Muscle of back (tissue), 11 donors: ENCODE results near the gene ACTL9. TPM values are rescaled to one million over a fixed set of nuclear protein-coding genes. Genes with fewer than 3 reads are reported as not detected.
A peak's percentile ranks its signal among the peaks of the same experiment; 100 is the strongest.

Experiments
- DNase-seq, 3 donors: peaks; one replicate each; pipeline versions ENCODE4 v3.0.0 to v3.0.0-alpha.2; 2013
- polyA plus RNA-seq, 10 donors: library from polyadenylated mRNA; unstranded; fragments of 120-200 nt; gene quantifications; one replicate each; pipeline ENCODE4 v1.2.1, GENCODE V29; 2013; ENCODE audit not compliant: insufficient read length in 10 of 10

The ACTL9 gene
- polyA plus RNA-seq, 10 donors = not detected

- DNase-seq = no peak
Measured at GRCh38 chr19:8686549-8686948, 12.0 kb downstream of the ACTL9 start.

DNA sequence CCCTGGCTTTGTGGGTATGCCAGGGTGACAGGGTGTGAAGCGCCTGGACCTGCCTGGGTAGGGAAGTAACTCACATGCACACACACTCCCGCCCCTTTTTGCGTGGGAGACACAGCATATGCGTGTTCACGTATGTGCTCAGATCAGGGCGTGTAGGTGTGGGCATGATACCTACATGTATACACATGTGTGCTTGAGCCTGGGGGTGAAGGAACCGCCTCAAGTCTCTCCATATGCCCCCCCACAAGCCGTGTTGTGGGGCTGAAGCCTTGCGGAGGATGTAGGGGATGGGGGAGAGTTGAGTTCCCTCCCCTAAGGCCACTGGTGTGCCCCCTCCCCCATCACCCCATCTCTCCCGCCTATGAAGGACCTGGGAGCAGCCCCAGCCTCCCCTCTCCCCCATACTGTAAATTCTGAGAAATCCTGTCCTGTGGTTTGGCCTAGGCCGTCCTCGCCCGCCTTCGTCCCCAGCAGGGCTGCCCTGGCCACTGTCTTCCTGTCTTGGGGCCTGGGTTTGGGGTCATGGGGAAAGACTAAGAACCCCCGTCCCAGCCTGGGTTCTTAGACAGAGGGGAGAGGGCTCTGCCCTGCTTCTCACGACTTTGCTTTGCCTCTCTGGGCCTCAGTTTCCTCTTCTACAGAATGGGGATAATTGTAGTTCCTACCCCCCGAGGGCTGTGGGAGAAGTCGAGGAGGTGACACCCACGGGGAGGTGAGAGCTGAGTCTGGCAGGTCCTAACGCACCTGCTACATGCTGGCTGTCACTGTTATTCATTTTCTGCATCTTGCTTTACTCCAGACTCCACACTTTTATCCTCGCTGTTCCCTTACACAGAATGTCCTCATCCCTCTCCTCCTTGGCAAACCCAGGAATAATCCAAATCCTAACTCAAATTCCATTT lies 14.3 kb downstream of the ACTL9 start:
- DNase-seq = no peak

DNA sequence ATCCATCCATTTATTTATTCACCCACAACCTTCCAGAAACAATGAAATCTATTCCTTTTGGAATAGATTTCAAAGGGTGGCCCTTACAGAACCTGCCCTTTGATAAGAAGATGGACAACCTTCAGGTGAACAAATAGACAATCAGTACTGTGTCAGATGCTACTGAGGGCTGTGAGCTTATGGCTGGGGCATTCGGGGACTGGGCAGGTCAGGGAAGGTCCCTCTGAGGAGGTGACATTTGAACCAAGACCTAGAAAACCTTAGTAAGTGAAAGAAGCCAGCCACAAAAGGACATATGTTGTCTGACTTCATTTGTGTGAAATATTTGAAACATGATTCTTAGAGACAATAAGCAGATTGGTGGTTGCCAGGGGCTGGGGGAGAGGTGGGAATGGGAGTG lies 15.7 kb downstream of the ACTL9 start:
- no peak for DNase-seq

DNA sequence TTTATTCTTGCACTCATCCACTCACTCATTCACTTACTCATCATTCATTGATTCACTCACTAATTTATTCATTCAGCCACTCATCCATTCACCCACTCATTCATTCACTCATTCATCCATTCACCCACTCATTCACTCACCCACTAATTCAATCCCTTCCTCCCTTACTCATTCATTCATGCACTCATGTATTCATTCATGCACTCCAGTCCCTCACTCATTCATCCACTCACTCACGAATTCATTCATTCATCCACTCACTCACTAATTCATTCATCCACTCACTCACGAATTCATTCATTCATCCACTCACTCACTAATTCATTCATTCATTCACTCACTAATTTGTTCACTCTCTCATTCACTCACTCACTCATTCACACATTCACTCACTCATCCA lies 16.1 kb downstream of the ACTL9 start:
- no peak for DNase-seq

GRCh38 chr19:8681345-8682029 lies 17.1 kb downstream of the ACTL9 start:
- no peak for DNase-seq

GRCh38 chr19:8680676-8681344 lies 17.8 kb downstream of the ACTL9 start:
- DNase-seq = no peak

DNA sequence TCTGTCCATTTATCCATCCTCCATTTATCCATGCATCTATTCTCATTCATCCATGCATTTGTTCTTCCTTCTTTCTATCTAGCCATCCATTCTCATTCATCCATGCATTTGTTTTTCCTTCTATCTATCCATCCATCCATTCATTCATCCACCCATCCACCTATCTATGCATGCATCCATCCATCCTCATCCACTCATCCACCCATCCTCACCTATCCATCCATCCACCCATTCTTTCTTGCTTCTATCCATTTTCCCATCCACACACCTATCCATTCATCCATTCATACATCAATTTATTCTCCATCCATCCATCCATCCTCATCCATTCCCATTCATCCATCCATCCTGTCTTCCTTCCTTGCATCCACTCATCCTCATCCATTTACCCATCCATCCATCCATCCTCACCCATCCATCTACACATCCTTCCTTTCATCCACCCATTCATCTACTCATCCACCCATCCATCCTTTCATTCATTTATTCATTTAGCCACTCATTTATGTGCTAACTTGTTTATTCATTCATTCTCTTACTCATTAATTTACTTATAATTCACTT lies 20.3 kb downstream of the ACTL9 start:
- DNase-seq = no peak

DNA sequence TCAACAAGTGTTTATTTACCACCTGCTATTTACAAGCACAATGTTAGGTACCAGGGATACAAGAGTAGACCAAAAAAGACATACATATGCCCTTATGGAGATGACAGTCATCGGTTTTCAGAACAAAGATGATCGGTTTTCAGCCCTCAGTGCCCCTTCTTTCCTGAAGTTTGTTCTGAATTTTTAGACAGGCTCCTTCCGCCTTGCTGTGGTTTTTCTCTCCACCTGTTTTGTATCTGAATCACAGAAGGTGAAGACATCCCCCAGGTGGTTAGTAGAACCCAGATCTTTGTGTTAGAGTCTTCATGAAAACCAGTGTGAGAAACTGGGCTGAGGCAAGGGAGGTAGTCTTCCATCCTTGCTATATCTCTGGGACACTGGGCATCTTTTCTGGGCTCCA lies 23.5 kb downstream of the ACTL9 start:
- DNase-seq = no peak

DNA sequence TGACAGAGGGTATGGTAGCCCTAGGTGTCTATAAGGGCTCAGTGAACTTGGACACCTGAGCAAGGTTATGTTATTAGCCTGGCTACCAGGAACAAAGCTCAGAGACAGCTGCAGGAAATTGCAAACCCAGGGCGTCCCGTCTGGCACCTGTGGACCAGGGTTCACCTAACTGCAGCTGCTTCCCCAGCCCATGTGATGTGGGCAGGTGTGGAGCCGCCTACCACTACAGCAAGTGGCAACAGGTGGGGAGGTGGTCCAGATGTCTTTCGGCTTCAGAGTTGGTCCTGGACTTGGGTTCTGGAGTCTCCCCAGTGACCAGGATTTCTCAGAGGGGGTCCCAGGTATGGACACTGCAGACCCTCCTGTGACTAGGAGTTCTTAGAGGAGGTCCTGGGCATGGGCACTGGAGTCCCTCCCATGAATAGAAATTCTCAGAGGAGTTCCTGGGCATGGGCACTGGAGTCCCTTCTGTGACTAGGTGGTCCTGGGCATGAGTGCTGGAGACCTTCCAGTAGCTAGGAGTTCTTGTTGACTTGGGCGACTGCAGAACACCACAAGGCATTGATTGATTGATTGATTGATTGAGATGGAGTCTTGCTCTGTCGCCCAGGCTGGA lies 25.2 kb downstream of the ACTL9 start:
- DNase-seq = no peak

DNA sequence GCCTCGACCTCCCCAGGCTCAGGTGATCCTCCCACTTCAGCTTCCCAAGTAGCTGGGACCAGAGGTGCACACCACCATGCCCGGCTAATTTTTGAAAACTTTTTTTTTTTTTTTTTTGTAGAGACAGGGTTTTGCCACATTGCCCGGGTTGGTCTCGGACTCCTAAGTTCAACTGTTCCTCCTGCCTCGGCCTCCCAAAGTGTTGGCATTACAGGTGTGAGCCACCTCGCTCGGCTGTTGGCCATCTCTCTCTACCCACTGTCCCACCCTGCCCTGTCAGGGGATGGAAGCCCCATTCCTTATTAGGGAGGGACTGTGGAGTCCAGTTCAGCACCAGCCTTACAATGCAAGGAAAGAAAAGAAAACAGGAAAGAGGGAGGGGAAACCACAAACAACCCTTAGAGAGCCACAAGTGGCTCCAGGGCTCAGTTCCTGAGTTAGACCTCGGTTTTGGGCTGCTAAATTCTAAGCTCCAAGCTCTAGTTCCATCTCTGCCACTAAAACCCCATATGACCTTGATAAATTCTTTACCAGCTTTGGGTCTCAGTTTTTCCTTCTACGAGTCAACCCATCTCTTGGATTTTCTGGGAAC lies 31.7 kb downstream of the ACTL9 start:
- no peak for DNase-seq

DNA sequence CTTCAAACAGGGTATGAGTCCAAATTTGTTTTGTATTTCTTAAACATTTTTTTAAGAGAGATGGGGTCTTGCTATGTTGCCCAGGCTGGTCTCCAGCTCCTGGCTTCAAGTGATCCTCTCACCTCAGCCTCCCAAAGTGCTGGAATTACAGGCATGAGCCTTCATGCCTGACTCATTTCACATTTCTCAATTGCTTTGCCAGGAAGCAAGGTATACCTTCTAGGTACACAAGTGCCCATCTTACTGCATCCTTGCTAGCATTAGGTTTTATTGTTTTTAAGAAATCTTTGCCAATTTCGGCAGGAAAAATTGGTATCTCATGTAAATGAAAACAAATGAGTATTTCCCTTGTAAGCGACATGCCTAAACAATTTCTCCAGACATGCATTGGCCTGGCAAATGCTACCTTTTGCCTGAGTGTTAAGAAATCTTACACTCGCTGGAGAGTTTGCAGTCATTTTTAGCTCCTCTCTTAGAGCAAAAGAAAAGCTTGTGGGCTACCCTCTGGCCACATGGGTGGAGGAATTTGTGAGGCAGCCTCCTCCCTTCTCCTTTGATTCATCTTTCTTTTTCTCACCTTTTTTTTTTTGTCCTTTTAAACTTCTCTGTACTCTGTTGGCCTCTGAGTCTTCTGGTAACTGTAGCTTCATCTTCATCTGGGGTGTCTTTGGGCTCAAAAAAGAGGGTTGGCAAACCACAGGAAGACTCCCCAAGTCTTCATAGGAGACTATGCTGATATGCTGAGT lies 33.0 kb downstream of the ACTL9 start:
- no peak for DNase-seq

- DNase-seq = no peak
Measured at GRCh38 chr19:8664671-8665057, 33.9 kb downstream of the ACTL9 start.

GRCh38 chr19:8663920-8664670 lies 34.5 kb downstream of the ACTL9 start:
- no peak for DNase-seq

DNA sequence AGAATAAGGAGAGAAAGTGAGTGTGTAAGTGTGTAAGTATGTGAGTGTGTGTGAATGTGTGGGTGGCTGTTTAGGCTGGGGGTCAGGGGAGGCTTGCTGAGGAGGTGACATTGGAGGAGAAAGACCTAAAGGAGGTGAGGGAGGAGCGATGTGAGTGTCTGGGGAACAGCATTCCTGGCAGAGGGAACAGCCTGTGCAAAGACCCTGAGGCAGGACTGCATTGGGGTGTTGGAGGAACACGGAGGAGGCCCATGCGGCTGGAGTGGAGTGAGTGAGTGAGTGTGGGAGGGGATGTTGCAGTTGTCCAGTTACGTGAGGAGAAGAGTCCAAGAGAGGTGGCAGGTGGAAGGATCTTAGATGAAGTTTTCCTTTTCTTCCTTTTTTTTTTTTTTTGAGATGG lies 36.3 kb downstream of the ACTL9 start:
- no peak for DNase-seq

DNA sequence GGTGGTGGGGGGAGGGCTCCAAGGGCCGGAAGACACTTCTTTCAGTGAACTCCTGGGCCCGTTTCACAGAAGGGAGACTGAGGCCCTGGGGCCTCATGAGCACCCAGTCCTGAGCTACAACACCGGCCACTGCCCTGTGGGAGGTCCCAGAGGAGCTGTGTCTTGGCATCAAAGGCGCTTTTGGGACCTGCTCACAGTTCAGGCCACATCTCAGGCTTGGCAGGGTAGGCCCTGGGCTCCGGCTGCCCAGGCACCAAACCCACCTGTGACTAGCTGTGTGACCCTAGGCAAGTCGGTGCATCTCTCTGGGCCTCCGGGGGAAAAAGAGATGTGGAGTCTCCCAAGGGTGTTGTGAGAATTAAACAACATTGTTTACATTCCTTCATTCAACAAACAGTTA lies 38.7 kb downstream of the ACTL9 start:
- DNase-seq = no peak

DNA sequence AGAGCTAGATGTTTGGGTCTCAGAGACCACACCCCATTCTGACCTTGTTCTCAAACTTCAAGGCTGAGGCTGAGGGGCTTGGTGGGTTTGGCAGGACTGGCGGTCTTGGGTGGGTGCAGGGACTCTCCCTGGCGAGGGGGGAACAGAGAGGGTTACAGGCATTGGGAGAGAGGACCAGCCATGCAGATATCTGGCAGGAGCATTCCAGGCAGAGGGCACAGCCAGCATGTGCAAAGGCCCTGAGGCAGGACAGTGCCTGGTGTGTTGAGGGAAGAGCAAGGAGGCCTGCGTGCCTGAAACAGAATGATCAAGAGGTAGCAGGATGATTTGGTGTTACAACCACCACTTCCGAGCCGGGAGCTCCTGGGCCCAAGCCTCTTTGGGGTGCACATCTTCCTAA lies 40.7 kb downstream of the ACTL9 start:
- DNase-seq = no peak

DNA sequence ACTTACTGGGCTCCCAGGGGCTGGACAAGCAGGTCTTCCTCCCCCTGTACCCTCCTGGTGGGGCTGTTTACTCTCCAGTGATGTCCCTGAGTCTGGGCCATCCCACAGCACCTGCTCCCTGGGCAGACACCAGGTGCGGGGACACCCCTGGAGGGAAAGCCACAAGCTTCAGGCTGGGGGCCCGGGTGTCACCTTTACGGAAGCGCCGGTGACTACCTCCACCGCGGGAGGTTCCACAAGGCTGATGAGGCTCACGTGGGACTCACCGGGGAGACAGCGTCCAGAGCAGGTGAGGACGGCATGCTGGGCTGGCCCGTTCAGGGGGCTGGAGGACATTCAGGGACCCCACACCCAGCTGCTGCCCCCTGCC lies 43.3 kb downstream of the ACTL9 start:
- DNase-seq = no peak

DNA sequence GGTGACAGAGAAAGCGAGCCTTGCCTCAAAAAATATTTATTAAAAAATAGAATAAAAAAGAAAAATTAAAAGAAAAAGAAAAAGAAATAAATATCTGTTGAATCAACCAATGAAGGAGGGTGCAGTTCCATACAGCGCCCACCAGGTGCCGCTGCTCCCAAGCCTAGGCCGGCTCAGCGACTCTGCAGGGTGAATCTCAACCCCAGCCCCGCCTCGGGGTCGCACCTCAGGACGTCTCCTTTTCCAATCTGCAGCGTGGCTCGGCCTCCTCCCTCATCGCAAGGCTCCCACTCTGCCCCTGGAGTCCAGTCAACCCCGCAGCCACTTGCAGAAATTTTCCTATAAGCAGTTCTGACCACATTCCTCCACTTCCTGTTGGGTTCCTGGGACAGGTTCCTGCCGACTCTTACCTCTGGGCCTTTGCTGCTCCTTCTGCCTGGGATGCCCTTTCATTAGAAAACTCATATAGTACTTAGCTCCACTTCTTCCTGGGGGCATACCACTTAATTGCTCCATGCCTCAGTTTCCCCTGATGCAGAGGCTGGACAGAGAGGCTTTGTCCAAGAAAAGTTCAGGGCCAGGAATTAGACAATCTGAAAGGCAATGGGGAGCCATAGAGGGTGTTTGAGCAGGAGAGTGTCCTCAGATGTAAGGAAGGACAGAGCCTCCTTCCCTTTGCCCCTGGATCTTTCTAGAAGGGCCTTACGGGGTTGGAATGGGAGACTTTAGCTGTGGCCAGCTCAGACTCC lies 43.8 kb downstream of the ACTL9 start:
- peak in 2 of 3 donors; percentile 40 to 69 for DNase-seq

- DNase-seq = no peak
Measured at GRCh38 chr19:8648240-8648639, 50.4 kb downstream of the ACTL9 start.
